ENCODE measurements around the gene BANK1.

DNA sequence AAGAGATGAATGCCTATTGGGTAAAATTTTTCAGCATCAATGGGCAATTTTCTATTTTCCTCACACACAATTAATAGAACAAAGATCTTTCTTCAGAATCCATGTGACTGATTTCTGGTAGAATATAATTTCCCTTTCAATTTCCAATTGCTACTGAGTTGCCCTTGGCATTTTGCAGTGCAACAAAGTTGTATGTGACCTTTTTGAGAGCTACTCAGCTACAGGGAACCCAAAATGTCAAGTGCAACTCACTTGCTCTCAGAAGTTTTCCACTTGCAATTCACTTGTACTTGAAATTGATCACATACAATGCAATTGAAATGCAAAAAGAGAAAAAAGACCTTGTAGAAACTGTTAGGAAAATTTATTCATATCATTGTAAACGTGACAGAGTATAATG lies 245.5 kb downstream of the BANK1 start:
- TF ChIP-seq YY1 (IDR thresholded peaks at IDR 0.05; ENCODE audit: insufficient read depth, insufficient read length): no peak
- TF ChIP-seq ZNF274 (IDR thresholded peaks at IDR 0.05; ENCODE audit: low read depth, low read length): no peak
- TF ChIP-seq SUZ12 (IDR thresholded peaks at IDR 0.05; ENCODE audit: extremely low read depth, insufficient read depth, insufficient read length): no peak

Data from NT2/D1 (cell line).